IMR-90 (cell line): ENCODE measurements around the gene MS4A6E. TPM values are rescaled to one million over a fixed set of nuclear protein-coding genes. Genes with fewer than 3 reads are reported as not detected.

Experiments used
- ATAC-seq: fragments of 200-7000 bp; cut with Tn5 transposase; 2 replicates; pipeline ENCODE4 v1.9.1; 2020; ENCODE audit warnings: low read depth, mild to moderate bottlenecking, moderate library complexity
- BruUV-seq: library from RNA; stranded (reverse); fragments of 400-500 nt; replicated peaks from 2 replicates; lab custom pipeline; 2021; lab: Mats Ljungman, UMichigan
- CTCF ChIA-PET: fragments of 300-600 bp; formaldehyde crosslinking; extraction: SDS; loops from one replicate; lab custom pipeline; 2021; ENCODE audit warnings: antibody characterized with exemption; lab: Yijun Ruan, JAX
- POLR2A ChIA-PET: fragments of 300-600 bp; sonication (Branson Sonifier 250); formaldehyde crosslinking; loops from one replicate; lab custom pipeline; 2022; ENCODE audit warnings: antibody characterized with exemption; ENCODE audit not compliant: unreplicated experiment; lab: Charles Lee
- DNase-seq: peaks from one replicate; pipeline ENCODE4 v3.0.0; 2013
- H2AFZ ChIP-seq: replicated peaks from 2 replicates; pipeline ENCODE3; 2013; ENCODE audit warnings: low read length, mild to moderate bottlenecking; ENCODE audit not compliant: poor library complexity
- H2AK5ac ChIP-seq: 2 replicates; pipeline ENCODE4 v1.6.1; 2013; ENCODE audit warnings: low read depth, low read length, inconsistent platforms
- H2AK9ac ChIP-seq: replicated peaks from 2 replicates; pipeline ENCODE3; 2013; ENCODE audit warnings: mild to moderate bottlenecking, low read depth, low read length, moderate library complexity; ENCODE audit not compliant: poor library complexity
- H2BK120ac ChIP-seq: 2 replicates; pipeline ENCODE4 v1.6.1; 2013; ENCODE audit warnings: low read depth, low read length, inconsistent platforms
- H2BK15ac ChIP-seq: 3 replicates; pipeline ENCODE4 v1.6.1; 2013; ENCODE audit warnings: low read depth, low read length, inconsistent platforms
- H2BK20ac ChIP-seq: 2 replicates; pipeline ENCODE4 v1.6.1; 2013; ENCODE audit warnings: low read depth, mild to moderate bottlenecking, inconsistent platforms, low read length, moderate library complexity
- H2BK5ac ChIP-seq: 2 replicates; pipeline ENCODE4 v1.6.1; 2013; ENCODE audit warnings: mild to moderate bottlenecking, low read depth, low read length, inconsistent platforms; ENCODE audit not compliant: poor library complexity, severe bottlenecking
- H3K14ac ChIP-seq: replicated peaks from 2 replicates; pipeline ENCODE4 v1.6.1; 2013; ENCODE audit warnings: low read depth, low read length, inconsistent platforms
- H3K18ac ChIP-seq: 2 replicates; pipeline ENCODE4 v1.6.1; 2013; ENCODE audit warnings: low read depth, low read length, control low read depth
- H3K23ac ChIP-seq: 2 replicates; pipeline ENCODE4 v1.6.1; 2013; ENCODE audit warnings: low read depth, low read length, inconsistent platforms
- H3K27ac ChIP-seq: 2 replicates; pipeline ENCODE4 v1.5.1; 2013; ENCODE audit warnings: mild to moderate bottlenecking, control low read depth, low read length; ENCODE audit not compliant: insufficient read depth
- H3K27me3 ChIP-seq: 2 replicates; pipeline ENCODE4 v1.6.1; 2013; ENCODE audit warnings: low read length; ENCODE audit not compliant: control insufficient read depth, insufficient read depth
- H3K36me3 ChIP-seq: 2 replicates; pipeline ENCODE4 v1.6.1; 2013; ENCODE audit warnings: low read length, mixed read lengths; ENCODE audit not compliant: control insufficient read depth, insufficient read depth
- H3K4ac ChIP-seq: 2 replicates; pipeline ENCODE4 v1.6.1; 2013; ENCODE audit warnings: low read depth, low read length, inconsistent platforms
- H3K4me1 ChIP-seq: 2 replicates; pipeline ENCODE4 v1.6.1; 2013; ENCODE audit warnings: low read length, mixed read lengths; ENCODE audit not compliant: control insufficient read depth, insufficient read depth
- H3K4me2 ChIP-seq: 2 replicates; pipeline ENCODE4 v1.6.1; 2013; ENCODE audit warnings: low read depth, mild to moderate bottlenecking, control low read depth, low read length, moderate library complexity
- H3K4me3 ChIP-seq: 2 replicates; pipeline ENCODE4 v1.5.1; 2013; ENCODE audit warnings: low read depth, mild to moderate bottlenecking, control low read depth, low read length, moderate library complexity; ENCODE audit not compliant: insufficient read depth
- H3K56ac ChIP-seq: 2 replicates; pipeline ENCODE4 v1.6.1; 2013; ENCODE audit warnings: low read length, inconsistent platforms; ENCODE audit not compliant: insufficient read depth; ENCODE audit errors: extremely low read depth
- H3K79me1 ChIP-seq, 2 experiments: 2 replicates each; pipeline ENCODE4 v1.6.1; 2013; ENCODE audit warnings: low read length in 2 of 2, inconsistent platforms in 1 of 2, low read depth in 1 of 2
- H3K9ac ChIP-seq: 2 replicates; pipeline ENCODE4 v1.6.1; 2013; ENCODE audit warnings: low read depth, low read length, control low read depth
- H3K9me1 ChIP-seq: 2 replicates; pipeline ENCODE4 v1.6.1; 2013; ENCODE audit warnings: low read length, inconsistent platforms; ENCODE audit not compliant: insufficient read depth
- H3K9me3 ChIP-seq: 2 replicates; pipeline ENCODE4 v1.6.1; 2013; ENCODE audit warnings: low read length; ENCODE audit not compliant: control insufficient read depth, insufficient read depth
- H4K20me1 ChIP-seq: 2 replicates; pipeline ENCODE4 v1.6.1; 2013; ENCODE audit warnings: low read length, inconsistent platforms; ENCODE audit not compliant: insufficient read depth
- H4K5ac ChIP-seq: 2 replicates; pipeline ENCODE4 v1.6.1; 2013; ENCODE audit warnings: mild to moderate bottlenecking, low read depth, low read length, control low read depth
- H4K8ac ChIP-seq, 2 experiments: 2 replicates each; pipeline ENCODE4 v1.6.1; 2013; ENCODE audit warnings: low read depth in 2 of 2, low read length in 2 of 2, control low read depth in 1 of 2, inconsistent platforms in 1 of 2
- H4K91ac ChIP-seq: 2 replicates; pipeline ENCODE4 v1.6.1; 2013; ENCODE audit warnings: low read depth, low read length, inconsistent platforms; ENCODE audit not compliant: insufficient read depth
- BHLHE40 ChIP-seq: fragments of 150-350 bp; IDR thresholded peaks from 2 replicates; pipeline ENCODE4 v1.6.1; 2016; ENCODE audit warnings: mild to moderate bottlenecking, low read depth, low read length
- CEBPB ChIP-seq: IDR thresholded peaks from 2 replicates; pipeline ENCODE4 v1.6.1; 2012; ENCODE audit warnings: low read depth, low read length, improper control_type of control experiment
- CHD1 ChIP-seq: IDR thresholded peaks from 2 replicates; pipeline ENCODE4 v1.6.1; 2012; ENCODE audit warnings: low read depth, low read length, improper control_type of control experiment
- FOS ChIP-seq: fragments of 150-350 bp; IDR thresholded peaks from 2 replicates; pipeline ENCODE4 v1.6.1; 2016; ENCODE audit warnings: low read depth, low read length
- MAFK ChIP-seq: IDR thresholded peaks from 2 replicates; pipeline ENCODE4 v1.6.1; 2012; ENCODE audit warnings: low read depth, low read length, improper control_type of control experiment
- MAZ ChIP-seq: IDR thresholded peaks from 2 replicates; pipeline ENCODE4 v1.6.1; 2012; ENCODE audit warnings: low read depth, mild to moderate bottlenecking, low read length, improper control_type of control experiment, moderate library complexity, borderline replicate concordance
- MXI1 ChIP-seq: IDR thresholded peaks from 2 replicates; pipeline ENCODE4 v1.6.1; 2012; ENCODE audit warnings: low read depth, mild to moderate bottlenecking, low read length, moderate library complexity, borderline replicate concordance
- NFE2L2 ChIP-seq: fragments of 150-350 bp; IDR thresholded peaks from 2 replicates; pipeline ENCODE4 v1.6.1; 2016; ENCODE audit warnings: low read depth, mild to moderate bottlenecking, low read length
- POLR2A ChIP-seq: IDR thresholded peaks from 2 replicates; pipeline ENCODE4 v1.6.1; 2012; ENCODE audit warnings: mild to moderate bottlenecking, low read depth, low read length
- RAD21 ChIP-seq: IDR thresholded peaks from 2 replicates; pipeline ENCODE4 v1.6.1; 2012; ENCODE audit warnings: low read length, improper control_type of control experiment
- RCOR1 ChIP-seq: IDR thresholded peaks from 2 replicates; pipeline ENCODE4 v1.6.1; 2012; ENCODE audit warnings: mild to moderate bottlenecking, low read length, improper control_type of control experiment; ENCODE audit not compliant: insufficient replicate concordance
- RFX5 ChIP-seq: IDR thresholded peaks from 2 replicates; pipeline ENCODE4 v1.8.0; 2012; ENCODE audit warnings: low read depth, mild to moderate bottlenecking, low read length, moderate library complexity
- SMC3 ChIP-seq: fragments of 150-350 bp; IDR thresholded peaks from 2 replicates; pipeline ENCODE4 v1.6.1; 2016; ENCODE audit warnings: low read depth, mild to moderate bottlenecking, antibody characterized with exemption, low read length, moderate library complexity
- WGBS, 2 experiments: methylation state at CpG; one replicate each; pipeline versions ENCODE4 v1.1.5 to v1.1.7; 2013; ENCODE audit warnings: missing lambda C conversion rate in 2 of 2; ENCODE audit not compliant: insufficient read length in 1 of 2; ENCODE audit errors: extremely low coverage in 2 of 2; 5-methylcytosine and 5-hydroxymethylcytosine counted together
- dilution Hi-C: fragments of 300-500 bp; cut with HindIII; formaldehyde crosslinking; loops from one replicate; pipeline ENCODE4 v1.14.3; 2018; ENCODE audit warnings: low sequenced_read_pairs; ENCODE audit not compliant: unreplicated experiment
- in situ Hi-C: fragments of 300-500 bp; cut with MboI; formaldehyde crosslinking; loops from 3 replicates; pipeline ENCODE4 v1.14.3; 2019; ENCODE audit warnings: low sequenced_read_pairs, inconsistent platforms, mixed read lengths
- intact Hi-C: fragments of 100-400 bp; cut with micrococcal nuclease; formaldehyde crosslinking; loops from 2 replicates; pipeline ENCODE4 v1.10.0; 2022
- polyA plus RNA-seq, 3 experiments: library from polyadenylated mRNA; depleted of rRNA; stranded (reverse); fragments of >200 nt; gene quantifications; 2 replicates each; pipeline ENCODE4 v1.2.3, GENCODE V29; 2012; ENCODE audit warnings: low replicate concordance in 1 of 3
- total RNA-seq: library from RNA; depleted of rRNA; stranded (reverse); fragments of >200 nt; gene quantifications from 2 replicates; pipeline ENCODE4 v1.2.3, GENCODE V29; 2012
- TF ChIP-seq, protein P1 (sequence below): fragments of 150-350 bp; IDR thresholded peaks from 2 replicates; pipeline ENCODE4 v1.6.1; 2016; ENCODE audit warnings: low read depth, mild to moderate bottlenecking, low read length, moderate library complexity, borderline replicate concordance
- TF ChIP-seq, protein P2 (sequence below): conservative IDR thresholded peaks from 2 replicates; pipeline ENCODE4 v1.5.1; 2012; ENCODE audit warnings: mild to moderate bottlenecking, low read depth, low read length, improper control_type of control experiment
- TF ChIP-seq, protein P3 (sequence below): fragments of 150-350 bp; IDR thresholded peaks from 2 replicates; pipeline ENCODE4 v1.6.1; 2017; ENCODE audit warnings: mild to moderate bottlenecking, antibody characterized with exemption, low read length, low read depth

Gene MS4A6E
- total and polyA plus RNA-seq, 2 of the 4 experiments (the other 2 are of a cell fraction) = not detected

DNA sequence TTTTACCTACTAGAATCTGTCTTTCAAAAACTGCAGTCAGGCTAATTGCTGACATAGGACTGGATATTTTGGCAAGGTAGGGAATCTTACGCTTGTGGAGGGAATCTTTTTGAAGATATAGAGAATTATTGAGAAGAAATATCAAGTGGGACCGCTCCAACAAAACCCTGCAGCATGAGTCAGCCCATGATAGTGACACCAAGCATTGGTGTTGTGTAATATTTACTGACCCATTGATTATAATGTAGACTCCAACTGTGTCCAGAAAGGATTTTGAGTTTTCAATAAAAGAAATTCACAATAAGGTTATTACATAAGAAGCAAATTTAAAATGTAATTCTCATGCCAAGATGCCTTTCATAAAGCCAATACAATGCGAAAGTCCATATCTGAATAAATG lies 25.9 kb upstream of the MS4A6E start:
- DNase-seq (no peak), ATAC-seq (no peak)
- no peak overlapping the region for H3K4ac ChIP-seq
- no peaks in the 10 kb centered on the region for H4K20me1 ChIP-seq
- H3K36me3 ChIP-seq = no peaks in the 10 kb centered on the region
- H3K79me1 ChIP-seq = no peaks in the 10 kb centered on the region
- no peaks in the 10 kb centered on the region for H3K9me1 ChIP-seq
- no peak overlapping the region for H3K56ac ChIP-seq
- no peak overlapping the region for H2BK20ac ChIP-seq
- H2BK5ac ChIP-seq = no peak overlapping the region
- ChIA-PET POLR2A (no interaction called here), CTCF (no interaction called here)
- no peak overlapping the region for H3K18ac ChIP-seq
- BruUV-seq = no TSS peak
- H3K27ac ChIP-seq = no peak overlapping the region
- H4K8ac ChIP-seq = no peak overlapping the region
- H3K4me3 ChIP-seq = no peak overlapping the region
- H3K27me3 ChIP-seq = no peaks in the 10 kb centered on the region
- no peak overlapping the region for H3K14ac ChIP-seq
- H4K91ac ChIP-seq = no peak overlapping the region
- no peak overlapping the region for H2AK5ac ChIP-seq
- no peak overlapping the region for H2BK120ac ChIP-seq
- in situ Hi-C loops (no loop called here), dilution Hi-C loops (no loop called here), intact Hi-C loops (no loop called here)
- 33% methylated on average over 1 of the region's 3 CpGs; no CpG with 5 or more reads in 1 of the 2 experiments for WGBS, 2 experiments
- no peak overlapping the region for H4K5ac ChIP-seq
- TF ChIP-seq NFE2L2 = no peak
- no peak for TF ChIP-seq RCOR1
- no peak for TF ChIP-seq POLR2A
- no peak for TF ChIP-seq FOS
- TF ChIP-seq BHLHE40 = no peak
- no peak for TF ChIP-seq CEBPB
- TF ChIP-seq RFX5 = no peak
- TF ChIP-seq, protein P1, sequence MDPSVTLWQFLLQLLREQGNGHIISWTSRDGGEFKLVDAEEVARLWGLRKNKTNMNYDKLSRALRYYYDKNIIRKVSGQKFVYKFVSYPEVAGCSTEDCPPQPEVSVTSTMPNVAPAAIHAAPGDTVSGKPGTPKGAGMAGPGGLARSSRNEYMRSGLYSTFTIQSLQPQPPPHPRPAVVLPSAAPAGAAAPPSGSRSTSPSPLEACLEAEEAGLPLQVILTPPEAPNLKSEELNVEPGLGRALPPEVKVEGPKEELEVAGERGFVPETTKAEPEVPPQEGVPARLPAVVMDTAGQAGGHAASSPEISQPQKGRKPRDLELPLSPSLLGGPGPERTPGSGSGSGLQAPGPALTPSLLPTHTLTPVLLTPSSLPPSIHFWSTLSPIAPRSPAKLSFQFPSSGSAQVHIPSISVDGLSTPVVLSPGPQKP = no peak
- TF ChIP-seq, protein P2, sequence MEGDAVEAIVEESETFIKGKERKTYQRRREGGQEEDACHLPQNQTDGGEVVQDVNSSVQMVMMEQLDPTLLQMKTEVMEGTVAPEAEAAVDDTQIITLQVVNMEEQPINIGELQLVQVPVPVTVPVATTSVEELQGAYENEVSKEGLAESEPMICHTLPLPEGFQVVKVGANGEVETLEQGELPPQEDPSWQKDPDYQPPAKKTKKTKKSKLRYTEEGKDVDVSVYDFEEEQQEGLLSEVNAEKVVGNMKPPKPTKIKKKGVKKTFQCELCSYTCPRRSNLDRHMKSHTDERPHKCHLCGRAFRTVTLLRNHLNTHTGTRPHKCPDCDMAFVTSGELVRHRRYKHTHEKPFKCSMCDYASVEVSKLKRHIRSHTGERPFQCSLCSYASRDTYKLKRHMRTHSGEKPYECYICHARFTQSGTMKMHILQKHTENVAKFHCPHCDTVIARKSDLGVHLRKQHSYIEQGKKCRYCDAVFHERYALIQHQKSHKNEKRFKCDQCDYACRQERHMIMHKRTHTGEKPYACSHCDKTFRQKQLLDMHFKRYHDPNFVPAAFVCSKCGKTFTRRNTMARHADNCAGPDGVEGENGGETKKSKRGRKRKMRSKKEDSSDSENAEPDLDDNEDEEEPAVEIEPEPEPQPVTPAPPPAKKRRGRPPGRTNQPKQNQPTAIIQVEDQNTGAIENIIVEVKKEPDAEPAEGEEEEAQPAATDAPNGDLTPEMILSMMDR = no peak
- TF ChIP-seq SMC3 = no peak
- TF ChIP-seq MAZ = no peak
- TF ChIP-seq, protein P3, sequence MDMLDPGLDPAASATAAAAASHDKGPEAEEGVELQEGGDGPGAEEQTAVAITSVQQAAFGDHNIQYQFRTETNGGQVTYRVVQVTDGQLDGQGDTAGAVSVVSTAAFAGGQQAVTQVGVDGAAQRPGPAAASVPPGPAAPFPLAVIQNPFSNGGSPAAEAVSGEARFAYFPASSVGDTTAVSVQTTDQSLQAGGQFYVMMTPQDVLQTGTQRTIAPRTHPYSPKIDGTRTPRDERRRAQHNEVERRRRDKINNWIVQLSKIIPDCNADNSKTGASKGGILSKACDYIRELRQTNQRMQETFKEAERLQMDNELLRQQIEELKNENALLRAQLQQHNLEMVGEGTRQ = no peak
- no peak for TF ChIP-seq MAFK
- TF ChIP-seq RAD21 = no peak
- TF ChIP-seq CHD1 = no peak
- no peak for TF ChIP-seq MXI1
- H3K9ac ChIP-seq = no peak overlapping the region
- no peaks in the 10 kb centered on the region for H3K4me1 ChIP-seq
- H2AFZ ChIP-seq = no peak overlapping the region
- H3K4me2 ChIP-seq = no peak overlapping the region
- no peak overlapping the region for H3K23ac ChIP-seq
- H2BK15ac ChIP-seq = no peak overlapping the region
- H2AK9ac ChIP-seq = no peak overlapping the region
- 0 out of 2 replicates have a peak, but pooled peaks cover 2% of the 10 kb centered on the region for H3K9me3 ChIP-seq
